Gastroesophageal sphincter (tissue), 4 donors: ENCODE data around the gene SLC39A11. TPM values are rescaled to one million over a fixed set of nuclear protein-coding genes. Genes with fewer than 3 reads are reported as not detected.

Experiments
- ATAC-seq: fragments of 150-250 bp; one replicate; pipeline ENCODE4 v1.9.1; 2016; ENCODE audit warnings: mild to moderate bottlenecking, moderate library complexity
- H3K27ac ChIP-seq, 4 donors: fragments of 200-600 bp; sonication (generic) in 3 of 4; 1 replicate in 3 of 4; 2 replicates in 1 of 4; pipeline ENCODE4 v1.5.1; 2016 to 2019
- H3K27me3 ChIP-seq: fragments of 200-600 bp; sonication (generic); one replicate; pipeline ENCODE4 v1.5.1; 2019
- H3K36me3 ChIP-seq, 2 donors: fragments of 200-600 bp; sonication (generic); one replicate each; pipeline ENCODE4 v1.5.1; 2019; ENCODE audit warnings: control low read depth in 1 of 2
- H3K4me1 ChIP-seq, 3 donors: fragments of 200-600 bp; sonication (generic); 1 replicate in 2 of 3; 2 replicates in 1 of 3; pipeline ENCODE4 v1.5.1; 2016 to 2019; ENCODE audit warnings: control low read depth in 2 of 3
- H3K4me3 ChIP-seq, 2 donors: fragments of 200-600 bp; sonication (generic); one replicate each; pipeline ENCODE4 v1.5.1; 2019; ENCODE audit warnings: mild to moderate bottlenecking in 1 of 2, moderate library complexity in 1 of 2
- H3K9me3 ChIP-seq, 3 donors: fragments of 200-600 bp; sonication (generic); one replicate each; pipeline ENCODE4 v1.5.1; 2017 to 2019; ENCODE audit warnings: control low read depth in 2 of 3
- EP300 ChIP-seq: sonication (generic); formaldehyde crosslinking; IDR thresholded peaks from one replicate; pipeline ENCODE4 v1.6.1; 2017; ENCODE audit warnings: antibody characterized with exemption, mild to moderate bottlenecking
- POLR2A ChIP-seq, 2 donors: fragments of 450-650 bp; IDR thresholded peaks; one replicate each; pipeline ENCODE4 v1.6.1; 2017; ENCODE audit warnings: antibody characterized with exemption in 2 of 2, mild to moderate bottlenecking in 2 of 2, moderate library complexity in 1 of 2
- POLR2AphosphoS5 ChIP-seq: sonication (generic); formaldehyde crosslinking; IDR thresholded peaks from one replicate; pipeline ENCODE4 v1.6.1; 2017; ENCODE audit warnings: antibody characterized with exemption
- WGBS, 2 donors: methylation state at CpG; one replicate each; pipeline ENCODE4 v1.1.5; 2018; ENCODE audit warnings: low coverage in 1 of 2; 5-methylcytosine and 5-hydroxymethylcytosine counted together
- total RNA-seq, 4 donors: library from RNA; depleted of rRNA; stranded (reverse); fragments of >200 nt; gene quantifications; one replicate each; pipeline ENCODE4 v1.1.0, GENCODE V29; 2016
- TF ChIP-seq, protein P1 (sequence below), 4 experiments: fragments of 200-600 bp in 2 of 4; fragments of 450-650 bp in 2 of 4; sonication (generic) in 1 of 4; IDR thresholded peaks; one replicate each; pipeline ENCODE4 v1.5.1; 2017 to 2019; ENCODE audit warnings: antibody characterized with exemption in 4 of 4, mild to moderate bottlenecking in 2 of 4, moderate library complexity in 2 of 4

The SLC39A11 gene
- total RNA-seq, 4 donors from 2014 or later, result 11.6 to 16.8 (median 14.5) TPM

DNA sequence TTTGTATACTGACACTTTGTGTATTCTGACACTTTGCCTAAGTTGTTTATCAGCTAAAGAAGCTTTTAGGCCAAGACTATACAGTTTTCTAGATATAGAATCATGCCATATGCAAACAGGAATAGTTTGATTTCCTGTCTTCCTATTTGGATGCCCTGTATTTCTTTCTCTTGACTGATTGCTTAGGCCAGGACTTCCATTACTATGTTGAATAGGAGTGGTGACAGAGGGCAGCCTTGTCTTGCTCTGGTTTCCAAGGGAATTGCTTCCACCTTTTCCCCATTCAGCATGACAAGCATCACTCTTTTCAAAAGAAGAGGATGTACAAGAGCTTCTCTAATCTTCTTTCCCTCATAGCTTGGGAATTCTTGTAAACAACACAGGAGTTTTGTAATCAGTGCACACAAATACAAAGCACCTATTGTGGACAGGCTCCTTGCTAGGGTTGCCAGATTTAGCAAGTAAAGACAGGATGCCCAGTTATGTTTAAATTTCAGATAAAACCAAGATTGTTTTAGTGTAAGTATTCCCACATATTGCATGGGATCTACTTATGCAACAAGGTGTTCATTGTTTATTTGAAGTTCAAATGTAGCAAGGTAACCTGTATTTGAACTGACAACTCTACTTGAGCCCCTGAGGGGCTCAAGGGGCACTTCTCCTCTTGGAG is 233.5 kb downstream of the SLC39A11 start:
- ATAC-seq, result no peak
- Histone ChIP-seq H3K27me3 (no peaks in the 10 kb centered on the region), H3K36me3 (no peaks in the 10 kb centered on the region), H3K4me3 (no peak overlapping the region), H3K27ac (no peak overlapping the region), H3K4me1 (no peaks in the 10 kb centered on the region), H3K9me3 (peaks cover 0 to 9% (median 2%) of the 10 kb centered on the region in 3 donors)
- TF ChIP-seq POLR2A (IDR thresholded peaks at IDR 0.05), result no peak
- TF ChIP-seq, protein P1, sequence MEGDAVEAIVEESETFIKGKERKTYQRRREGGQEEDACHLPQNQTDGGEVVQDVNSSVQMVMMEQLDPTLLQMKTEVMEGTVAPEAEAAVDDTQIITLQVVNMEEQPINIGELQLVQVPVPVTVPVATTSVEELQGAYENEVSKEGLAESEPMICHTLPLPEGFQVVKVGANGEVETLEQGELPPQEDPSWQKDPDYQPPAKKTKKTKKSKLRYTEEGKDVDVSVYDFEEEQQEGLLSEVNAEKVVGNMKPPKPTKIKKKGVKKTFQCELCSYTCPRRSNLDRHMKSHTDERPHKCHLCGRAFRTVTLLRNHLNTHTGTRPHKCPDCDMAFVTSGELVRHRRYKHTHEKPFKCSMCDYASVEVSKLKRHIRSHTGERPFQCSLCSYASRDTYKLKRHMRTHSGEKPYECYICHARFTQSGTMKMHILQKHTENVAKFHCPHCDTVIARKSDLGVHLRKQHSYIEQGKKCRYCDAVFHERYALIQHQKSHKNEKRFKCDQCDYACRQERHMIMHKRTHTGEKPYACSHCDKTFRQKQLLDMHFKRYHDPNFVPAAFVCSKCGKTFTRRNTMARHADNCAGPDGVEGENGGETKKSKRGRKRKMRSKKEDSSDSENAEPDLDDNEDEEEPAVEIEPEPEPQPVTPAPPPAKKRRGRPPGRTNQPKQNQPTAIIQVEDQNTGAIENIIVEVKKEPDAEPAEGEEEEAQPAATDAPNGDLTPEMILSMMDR (IDR thresholded peaks at IDR 0.05), result no peak
- no peak for TF ChIP-seq EP300
- no peak for TF ChIP-seq POLR2AphosphoS5

DNA sequence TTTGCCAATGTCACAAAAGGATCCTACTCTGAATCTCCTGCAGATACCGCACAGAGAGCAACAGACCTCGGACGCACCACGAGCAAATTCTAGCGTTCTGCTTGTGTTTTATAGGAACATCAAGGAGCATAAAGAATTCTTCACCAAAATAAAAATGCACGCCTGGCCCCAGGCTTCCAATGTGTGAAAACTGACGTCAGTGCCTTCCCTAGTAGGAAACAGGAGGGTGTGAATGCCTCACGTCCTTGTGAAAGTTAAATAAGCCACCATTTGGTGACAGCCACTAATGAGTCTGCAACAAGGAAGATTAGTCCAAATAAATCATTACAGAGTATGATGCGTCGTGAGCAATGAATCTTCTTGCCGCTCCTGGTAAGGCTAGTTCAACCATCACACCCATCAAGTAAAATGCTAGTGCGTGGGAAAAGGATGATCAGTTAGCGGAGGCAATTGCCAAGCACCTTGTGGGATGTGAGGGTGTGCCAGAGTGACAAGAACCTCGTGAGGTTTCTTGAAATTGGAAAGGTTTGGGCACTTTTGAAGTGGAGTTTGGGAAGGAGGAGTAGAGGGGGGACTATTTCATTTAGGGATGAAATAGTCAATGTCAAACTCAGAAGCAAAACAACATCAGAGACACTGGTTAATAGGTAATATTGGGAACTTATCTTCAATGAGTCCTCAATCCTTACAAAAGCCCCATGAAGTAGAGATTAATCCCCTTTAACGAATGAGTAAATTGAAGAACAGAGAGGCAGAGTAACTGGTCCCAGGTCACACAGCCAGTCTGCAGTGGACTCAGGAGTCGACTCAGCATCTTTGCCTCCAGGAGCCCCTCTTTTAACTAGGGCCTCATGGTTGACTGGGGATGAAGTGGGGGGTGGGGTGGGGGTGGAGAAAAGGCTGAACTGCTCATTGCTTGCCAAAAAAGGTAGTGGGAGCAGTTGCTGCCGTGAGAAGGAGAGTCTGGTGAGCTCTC is 238.8 kb downstream of the SLC39A11 start:
- no peak for ATAC-seq
- Histone ChIP-seq H3K27me3 (no peaks in the 10 kb centered on the region), H3K27ac (no peak overlapping the region), H3K4me1 (no peaks in the 10 kb centered on the region), H3K4me3 (no peak overlapping the region), H3K9me3 (peaks cover 0 to 7% (median 0%) of the 10 kb centered on the region in 3 donors), H3K36me3 (peaks cover 0 to 7% of the 10 kb centered on the region in 2 donors)
- WGBS, 2 donors, result 50 to 65% methylated on average over 8 to 14 of the region's 17 CpGs
- TF ChIP-seq POLR2AphosphoS5 (no peak), EP300 (no peak), POLR2A (IDR thresholded peaks at IDR 0.05) (no peak)
- TF ChIP-seq, protein P1 (IDR thresholded peaks at IDR 0.05), result no peak

DNA sequence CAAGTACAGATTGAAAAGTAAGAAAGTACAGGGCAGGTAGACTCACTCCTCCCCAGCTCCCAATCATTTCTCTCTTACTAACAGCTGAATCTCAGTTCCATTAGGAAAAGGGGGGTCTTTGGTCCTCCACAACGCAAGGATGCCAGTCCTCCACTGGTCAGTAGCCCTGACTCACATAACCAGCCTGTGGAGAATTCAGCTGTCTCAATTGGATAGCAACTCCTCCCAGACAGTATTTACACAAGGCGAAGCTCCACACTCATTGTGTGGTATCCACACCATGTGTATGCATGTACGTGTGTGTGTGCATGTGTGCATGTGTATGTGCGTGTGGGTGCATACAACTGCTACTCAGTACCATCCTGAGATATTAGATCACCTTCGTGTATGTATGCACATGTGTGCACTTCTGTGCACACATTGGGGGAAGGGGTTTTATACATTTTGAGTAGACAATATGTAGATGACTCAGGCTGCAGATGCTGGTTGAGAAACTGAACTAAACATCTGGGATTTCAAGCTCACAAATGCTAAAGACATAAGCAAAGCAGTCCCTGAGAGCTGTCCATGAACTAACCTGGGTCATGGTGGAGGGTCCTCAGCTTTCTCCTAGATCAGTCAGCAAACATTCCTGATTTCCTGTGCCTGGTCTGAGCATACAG is 240.1 kb downstream of the SLC39A11 start:
- no peak overlapping the region for H3K4me3 ChIP-seq
- TF ChIP-seq EP300, result no peak
- H3K27me3 ChIP-seq, result no peaks in the 10 kb centered on the region
- no peaks in the 10 kb centered on the region for H3K4me1 ChIP-seq
- H3K36me3 ChIP-seq, result peaks cover 0 to 7% of the 10 kb centered on the region in 2 donors
- H3K9me3 ChIP-seq, result no peaks in the 10 kb centered on the region
- H3K27ac ChIP-seq, result no peak overlapping the region
- ATAC-seq, result no peak
- 81 to 90% methylated on average over 2 to 3 of the region's 5 CpGs for WGBS, 2 donors

DNA sequence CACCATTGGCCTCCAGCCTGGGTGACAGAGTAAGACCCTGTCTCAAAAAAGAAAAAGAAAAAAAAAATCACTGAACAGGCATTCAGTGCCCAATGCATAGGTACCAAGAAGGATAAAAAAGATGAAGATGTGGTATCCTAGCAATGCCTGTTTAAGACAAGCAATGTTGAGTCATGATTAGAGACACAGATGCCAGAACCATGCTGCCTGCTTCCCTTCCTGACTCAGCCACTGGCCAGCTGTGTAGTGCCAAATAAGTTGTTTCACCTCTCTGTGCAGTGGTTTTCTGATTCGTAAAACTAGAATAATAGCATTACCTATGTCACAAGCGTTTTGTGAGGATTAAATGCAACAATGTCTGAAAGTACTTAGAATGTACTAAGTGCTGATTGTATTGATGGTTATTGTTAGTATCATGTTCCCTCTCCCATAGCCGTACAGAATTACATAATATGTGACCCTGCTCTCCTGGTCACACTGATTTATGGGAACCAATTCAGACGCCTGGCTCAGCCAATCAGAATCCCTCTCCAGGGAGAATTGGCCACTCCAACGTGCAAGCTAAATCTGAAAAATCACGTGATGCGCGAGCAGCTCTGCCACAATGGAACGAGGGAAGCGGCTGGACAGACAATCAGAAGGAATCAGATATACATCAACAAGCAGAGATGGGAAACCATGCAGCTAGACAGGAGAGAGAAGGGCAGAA is 241.9 kb downstream of the SLC39A11 start:
- no peaks in the 10 kb centered on the region for H3K27me3 ChIP-seq
- no peaks in the 10 kb centered on the region for H3K9me3 ChIP-seq
- no peaks in the 10 kb centered on the region for H3K4me1 ChIP-seq
- H3K27ac ChIP-seq, result no peak overlapping the region
- peaks cover 0 to 7% of the 10 kb centered on the region in 2 donors for H3K36me3 ChIP-seq
- H3K4me3 ChIP-seq, result no peak overlapping the region
- no peak for ATAC-seq
- 83 to 100% methylated on average over 3 to 9 of the region's 10 CpGs for WGBS, 2 donors
- TF ChIP-seq POLR2A (IDR thresholded peaks at IDR 0.05) (no peak), EP300 (no peak), POLR2AphosphoS5 (no peak)
- TF ChIP-seq, protein P1 (IDR thresholded peaks at IDR 0.05), result no peak

DNA sequence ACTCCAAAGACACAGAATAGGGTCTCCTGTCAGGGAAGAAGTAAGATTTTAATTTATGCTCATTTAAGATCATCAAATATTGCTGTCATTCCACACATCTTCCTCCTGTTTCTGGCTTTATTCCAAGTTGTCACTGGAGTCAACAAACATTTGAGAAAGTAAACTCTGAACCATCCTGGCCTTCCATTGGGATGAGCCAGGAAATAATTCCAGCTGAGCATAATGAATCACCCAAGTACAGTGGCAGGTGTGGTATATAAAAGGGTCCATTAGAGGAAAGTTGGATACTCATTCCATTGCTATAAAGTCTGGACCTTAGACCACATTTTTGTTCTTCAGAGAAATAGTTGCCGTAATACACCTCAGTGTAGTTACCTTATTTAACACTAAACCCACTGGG is 246.1 kb downstream of the SLC39A11 start:
- H3K4me3 ChIP-seq, result no peak overlapping the region
- TF ChIP-seq POLR2AphosphoS5 (no peak), EP300 (no peak), POLR2A (IDR thresholded peaks at IDR 0.05) (no peak)
- TF ChIP-seq, protein P1 (IDR thresholded peaks at IDR 0.05), result no peak
- 89 to 100% methylated on average over 1 of the region's 1 CpG for WGBS, 2 donors
- no peak for ATAC-seq
- no peak overlapping the region for H3K27ac ChIP-seq
- H3K4me1 ChIP-seq, result no peaks in the 10 kb centered on the region
- no peaks in the 10 kb centered on the region for H3K9me3 ChIP-seq
- H3K36me3 ChIP-seq, result peaks cover 0 to 16% of the 10 kb centered on the region in 2 donors
- no peaks in the 10 kb centered on the region for H3K27me3 ChIP-seq
